RWPE2 (cell line): ENCODE measurements around the gene ABCA13.

Source experiments
- ATAC-seq: fragments of 200-7000 bp; cut with Tn5 transposase; 3 replicates; pipeline ENCODE4 v1.9.1; 2021; ENCODE audit warnings: low read depth
- DNase-seq: peaks from one replicate; pipeline ENCODE4 v3.0.0-alpha.2; 2020; ENCODE audit warnings: low spot score
- H3K27ac ChIP-seq: fragments of 450-650 bp; 2 replicates; pipeline ENCODE4 v1.5.1; 2017; ENCODE audit warnings: mild to moderate bottlenecking; ENCODE audit not compliant: poor library complexity, severe bottlenecking
- H3K27me3 ChIP-seq: fragments of 250-450 bp; sonication (Bioruptor Pico); 2 replicates; pipeline ENCODE4 v1.5.1; 2021; ENCODE audit warnings: mild to moderate bottlenecking, moderate library complexity; ENCODE audit not compliant: insufficient read depth, poor library complexity, severe bottlenecking
- H3K36me3 ChIP-seq: fragments of 250-450 bp; sonication (Bioruptor Pico); 2 replicates; pipeline ENCODE4 v1.5.1; 2020; ENCODE audit warnings: low read depth, mild to moderate bottlenecking, moderate library complexity
- H3K4me1 ChIP-seq: fragments of 250-450 bp; sonication (Bioruptor Pico); 2 replicates; pipeline ENCODE4 v1.5.1; 2021; ENCODE audit warnings: mild to moderate bottlenecking, moderate library complexity; ENCODE audit not compliant: insufficient read depth, poor library complexity, severe bottlenecking
- H3K4me3 ChIP-seq: fragments of 250-450 bp; sonication (Bioruptor Pico); 2 replicates; pipeline ENCODE4 v1.5.1; 2021; ENCODE audit warnings: mild to moderate bottlenecking, moderate library complexity; ENCODE audit not compliant: severe bottlenecking
- H3K9me3 ChIP-seq: fragments of 250-450 bp; sonication (Bioruptor Pico); 2 replicates; pipeline ENCODE4 v1.5.1; 2021; ENCODE audit warnings: mild to moderate bottlenecking, moderate library complexity; ENCODE audit not compliant: severe bottlenecking
- CTCF ChIP-seq: fragments of 450-650 bp; IDR thresholded peaks from one replicate; pipeline ENCODE4 v1.5.1; 2017; ENCODE audit warnings: mild to moderate bottlenecking, moderate library complexity; ENCODE audit not compliant: poor library complexity, severe bottlenecking

Gene ABCA13

GRCh38 chr7:48502021-48502420 lies 330.8 kb downstream of the ABCA13 start:
- H3K4me3 ChIP-seq: no peak overlapping the region
- no peaks in the 10 kb centered on the region for H3K27me3 ChIP-seq
- H3K4me1 ChIP-seq: no peaks in the 10 kb centered on the region
- H3K9me3 ChIP-seq: no peaks in the 10 kb centered on the region
- H3K36me3 ChIP-seq: no peaks in the 10 kb centered on the region
- H3K27ac ChIP-seq: no peak overlapping the region
- ATAC-seq (no peak), DNase-seq (no peak)
- no peak for TF ChIP-seq CTCF

- no peaks in the 10 kb centered on the region for H3K36me3 ChIP-seq
- no peak overlapping the region for H3K4me3 ChIP-seq
- no peaks in the 10 kb centered on the region for H3K4me1 ChIP-seq
- DNase-seq (no peak), ATAC-seq (no peak)
- no peaks in the 10 kb centered on the region for H3K27me3 ChIP-seq
- no peak overlapping the region for H3K27ac ChIP-seq
- no peaks in the 10 kb centered on the region for H3K9me3 ChIP-seq
- no peak for TF ChIP-seq CTCF
Observed at GRCh38 chr7:48505051-48505450, 333.8 kb downstream of the ABCA13 start.

GRCh38 chr7:48505466-48505865 lies 334.2 kb downstream of the ABCA13 start:
- Histone ChIP-seq H3K4me3 (no peak overlapping the region), H3K4me1 (no peaks in the 10 kb centered on the region), H3K27me3 (no peaks in the 10 kb centered on the region), H3K9me3 (no peaks in the 10 kb centered on the region), H3K36me3 (no peaks in the 10 kb centered on the region), H3K27ac (no peak overlapping the region)
- no peak for TF ChIP-seq CTCF
- ATAC-seq (no peak), DNase-seq (no peak)

GRCh38 chr7:48506569-48506968 lies 335.3 kb downstream of the ABCA13 start:
- Histone ChIP-seq H3K9me3 (no peaks in the 10 kb centered on the region), H3K27me3 (no peaks in the 10 kb centered on the region), H3K4me1 (no peaks in the 10 kb centered on the region), H3K36me3 (no peaks in the 10 kb centered on the region), H3K4me3 (no peak overlapping the region), H3K27ac (no peak overlapping the region)
- ATAC-seq (no peak), DNase-seq (no peak)
- no peak for TF ChIP-seq CTCF

- H3K27me3 ChIP-seq: no peaks in the 10 kb centered on the region
- no peaks in the 10 kb centered on the region for H3K36me3 ChIP-seq
- ATAC-seq: no peak
- H3K9me3 ChIP-seq: no peaks in the 10 kb centered on the region
- H3K4me1 ChIP-seq: no peaks in the 10 kb centered on the region
- no peak for TF ChIP-seq CTCF
- no peak overlapping the region for H3K27ac ChIP-seq
- no peak for DNase-seq
- H3K4me3 ChIP-seq: no peak overlapping the region
Observed at GRCh38 chr7:48511080-48511479, 339.8 kb downstream of the ABCA13 start.
